DMS53 treated with DMSO at 0.1 percent for 48 hours (cell line): Measurements from ENCODE around the gene CHKB.

Experiments
- DNase-seq: peaks from one replicate; lab custom pipeline; 2025; ENCODE audit not compliant: unreplicated experiment; lab: John Stamatoyannopoulos, UW

The CHKB gene

DNA sequence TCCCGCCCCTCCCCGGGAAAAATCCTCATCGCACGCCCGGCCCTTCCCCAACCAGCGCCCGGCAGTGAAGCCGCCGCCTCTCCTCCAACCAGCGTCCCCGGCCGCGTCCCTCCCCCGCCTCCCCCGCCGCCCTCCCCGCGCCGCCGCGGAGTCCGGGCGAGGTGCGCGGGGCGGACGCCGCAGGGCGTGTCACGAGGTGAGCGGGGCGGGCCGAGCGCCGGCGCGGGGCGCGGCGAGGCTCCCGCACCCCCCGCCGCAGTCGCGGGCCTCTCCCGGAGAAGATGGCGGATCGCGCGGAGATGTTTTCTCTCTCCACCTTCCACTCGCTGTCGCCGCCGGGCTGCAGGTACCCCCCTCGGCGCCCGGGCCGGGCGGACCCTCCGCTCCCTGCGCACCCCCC is 17.9 kb upstream of the CHKB start, which contains the start of gene MAPK8IP2:
MAPK8IP2 (plus strand) TSS at position 256 of the 400 bp plus-strand sequence; CDS start at position 282, 26 bp downstream.
- peak; percentile 6 for DNase-seq

DNA sequence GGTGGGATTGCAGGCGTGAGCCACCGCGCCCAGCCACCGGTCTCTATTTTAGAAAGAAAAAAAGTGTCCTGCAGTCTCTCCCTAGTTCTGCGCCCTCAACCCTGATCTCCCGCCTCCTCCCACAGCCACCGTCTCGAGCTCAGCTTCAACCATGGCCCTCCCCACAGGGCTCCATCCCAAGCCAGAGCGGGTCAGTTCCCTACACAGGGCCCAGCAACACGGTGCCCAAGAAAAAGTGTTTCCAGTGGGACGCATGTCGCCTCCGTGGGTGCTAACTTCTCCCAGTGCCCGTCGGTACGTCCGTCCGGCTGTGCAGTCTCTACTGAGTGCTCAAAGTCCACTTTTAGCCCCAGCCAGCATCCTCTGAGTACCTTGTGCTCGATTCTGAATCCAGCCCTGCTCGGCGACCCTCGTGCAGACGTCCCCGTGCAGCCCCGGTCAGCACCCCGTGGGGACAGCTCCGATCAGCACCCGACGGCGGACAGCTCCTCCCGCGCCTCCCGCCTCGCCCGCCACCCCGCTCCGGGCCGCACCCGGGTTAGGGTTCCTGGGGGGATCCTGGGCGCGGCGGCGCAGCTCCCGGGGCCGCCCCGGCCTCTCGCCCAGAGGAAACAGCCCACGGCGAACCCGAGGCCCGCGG is 17.3 kb upstream of the CHKB start:
- DNase-seq = no peak

DNA sequence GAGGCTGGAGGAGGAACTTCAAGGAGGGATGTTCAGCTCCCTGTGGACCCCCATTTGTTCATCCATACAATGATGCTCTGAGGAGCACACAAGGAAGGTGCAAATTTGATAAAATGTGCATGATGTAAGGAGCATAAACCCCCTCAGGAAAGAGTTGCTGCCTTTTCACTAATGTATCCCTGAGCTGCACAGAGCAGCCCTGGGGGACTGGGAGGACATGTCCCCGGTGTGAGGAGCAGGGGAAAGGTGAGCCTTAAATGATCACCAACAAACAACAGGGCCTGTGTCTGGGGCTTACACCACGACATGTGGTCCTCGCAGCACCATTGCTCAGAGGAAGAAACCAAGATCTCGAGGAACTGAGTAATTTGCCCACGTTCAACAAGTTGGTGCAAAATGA is 14.4 kb upstream of the CHKB start:
- DNase-seq = no peak

DNA sequence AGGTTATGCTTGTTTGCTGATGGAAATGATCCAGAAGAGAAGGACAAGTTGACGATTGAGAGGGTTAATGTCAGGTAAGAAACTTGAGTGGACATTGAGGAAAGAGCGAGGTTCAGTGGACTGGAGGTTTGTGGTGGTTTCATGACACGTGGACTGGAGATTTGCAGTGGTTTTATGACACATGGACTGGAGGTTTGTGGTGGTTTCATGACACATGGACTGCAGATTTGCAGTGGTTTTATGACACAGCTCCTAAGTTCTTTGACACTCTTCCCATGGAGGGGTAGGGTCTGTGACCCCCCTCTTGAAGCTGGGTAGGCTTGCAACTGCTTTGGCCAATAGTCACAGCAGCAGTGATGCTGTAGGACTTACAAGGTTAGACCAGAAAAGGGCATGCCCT is 12.5 kb upstream of the CHKB start:
- no peak for DNase-seq

DNA sequence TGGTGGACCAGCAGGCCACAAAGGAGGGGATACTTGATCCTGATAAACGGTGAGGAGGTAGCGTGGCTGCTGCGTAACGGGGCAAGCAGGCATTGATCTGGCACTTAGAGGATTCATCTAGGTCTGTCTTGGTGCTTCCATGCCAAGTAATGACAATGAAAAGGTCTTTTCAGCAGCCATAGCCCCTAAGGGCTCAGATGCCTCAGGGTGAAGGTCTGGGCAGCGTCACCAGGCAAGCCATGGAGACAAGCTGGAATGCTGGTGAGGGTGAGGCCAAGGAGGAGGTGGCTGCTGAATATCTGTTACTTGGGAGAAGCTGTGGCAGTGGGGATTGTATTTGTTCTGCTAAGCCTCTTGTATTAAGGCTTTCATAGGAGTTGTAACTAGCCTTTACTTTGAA is 4.8 kb upstream of the CHKB start:
- no peak for DNase-seq

DNA sequence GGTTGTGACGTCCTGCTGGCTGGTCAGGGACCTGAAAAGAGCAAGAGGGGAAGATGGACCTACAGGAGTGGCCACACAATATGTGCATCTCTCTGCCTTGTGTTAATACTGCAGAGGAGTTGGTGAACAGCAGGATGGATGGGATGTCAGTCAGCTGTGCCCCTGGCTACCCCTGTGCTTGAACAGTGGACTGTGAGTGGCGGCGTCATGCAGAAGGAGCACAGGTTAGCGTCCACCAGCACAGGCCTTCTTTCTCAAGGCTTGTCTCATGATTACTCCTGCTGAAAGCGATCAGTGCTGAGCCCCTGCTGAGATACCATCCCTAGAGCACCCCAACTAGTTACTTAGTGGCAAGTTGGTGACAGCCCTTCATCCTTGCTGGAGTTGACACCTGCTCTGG is 3.8 kb upstream of the CHKB start:
- no peak for DNase-seq

DNA sequence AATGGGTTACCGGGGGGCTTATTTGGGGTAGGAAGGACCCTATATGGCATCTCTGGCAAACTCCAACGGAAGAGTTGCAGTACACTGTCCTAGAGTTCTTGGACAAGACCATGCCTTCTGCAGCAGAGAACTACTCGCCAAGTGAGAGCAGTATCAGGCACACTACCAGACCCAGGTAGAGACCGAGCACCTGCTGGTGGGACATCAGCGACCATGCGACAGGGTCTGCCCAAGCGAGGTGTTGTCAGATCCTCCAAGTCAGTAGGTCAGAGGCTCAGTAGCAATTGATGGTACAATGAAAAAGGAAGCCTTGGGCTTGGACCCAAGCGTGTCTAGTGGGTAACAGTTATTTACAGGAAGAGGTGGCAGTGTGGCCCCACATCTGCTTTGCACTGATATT is 3.1 kb upstream of the CHKB start:
- DNase-seq = no peak

DNA sequence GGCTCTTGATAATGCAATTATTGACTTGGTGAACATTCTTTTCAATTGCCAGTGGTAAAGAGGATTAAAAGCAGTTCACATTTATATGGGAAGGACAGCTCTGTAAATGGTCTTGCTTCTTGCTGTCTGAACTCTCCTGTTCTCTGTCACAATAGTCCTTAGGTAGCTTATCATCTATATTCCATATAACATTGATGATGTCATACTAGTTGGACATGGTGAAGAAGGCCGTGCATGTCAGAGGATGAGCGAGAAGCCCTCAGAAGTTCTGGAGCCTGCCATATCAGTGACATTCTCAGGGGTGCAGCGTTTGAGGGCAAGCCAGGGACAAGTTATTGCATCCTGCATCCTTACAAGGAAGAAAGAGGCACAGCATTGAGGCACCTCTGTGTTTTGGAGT is 2.6 kb upstream of the CHKB start:
- no peak for DNase-seq

DNA sequence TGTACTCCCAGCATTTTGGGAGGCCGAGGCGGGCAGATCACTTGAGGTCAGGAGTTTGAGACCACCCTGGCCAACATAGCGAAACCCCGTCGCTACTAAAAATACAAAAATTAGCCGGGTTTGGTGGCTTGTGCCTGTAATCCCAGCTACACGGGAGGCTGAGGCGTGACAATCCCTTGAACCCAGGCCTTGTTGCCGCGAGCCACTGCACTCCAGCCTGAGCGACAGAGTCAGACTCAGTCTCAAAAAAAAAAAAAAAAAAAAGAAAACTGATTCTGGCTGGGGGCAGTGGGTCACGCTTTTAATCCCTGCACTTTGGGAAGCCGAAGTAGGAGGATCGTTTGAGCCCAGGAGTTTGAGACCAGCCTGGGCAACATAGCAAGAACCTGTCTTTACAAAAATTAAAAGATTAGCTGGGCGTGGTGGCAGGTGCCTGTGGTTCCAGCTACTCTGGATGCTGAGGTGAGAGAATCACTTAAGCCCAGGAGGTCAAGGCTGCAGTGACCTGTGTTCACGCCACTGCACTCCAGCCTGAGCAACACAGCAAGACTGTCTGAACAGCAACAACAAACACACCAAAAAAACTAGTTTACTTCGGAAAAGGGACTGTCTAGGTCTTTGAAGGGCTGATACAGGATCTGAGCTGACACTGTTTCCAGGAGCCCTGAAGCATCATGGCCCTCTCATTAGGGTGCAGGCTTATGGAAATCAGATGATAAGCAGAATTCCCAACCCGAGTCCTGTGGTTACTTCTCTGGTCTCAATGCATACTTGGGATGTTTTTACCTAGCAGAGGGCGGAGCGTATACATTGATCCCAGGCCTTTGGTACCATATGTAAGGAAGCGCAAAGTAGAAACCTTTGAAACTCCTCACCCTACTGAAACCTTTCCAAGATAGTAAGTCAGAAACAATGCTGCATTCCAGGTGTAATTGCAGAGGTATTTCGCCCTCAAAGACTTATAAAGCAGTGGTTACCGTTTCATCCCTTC is 1.8 kb upstream of the CHKB start:
- DNase-seq = no peak

DNA sequence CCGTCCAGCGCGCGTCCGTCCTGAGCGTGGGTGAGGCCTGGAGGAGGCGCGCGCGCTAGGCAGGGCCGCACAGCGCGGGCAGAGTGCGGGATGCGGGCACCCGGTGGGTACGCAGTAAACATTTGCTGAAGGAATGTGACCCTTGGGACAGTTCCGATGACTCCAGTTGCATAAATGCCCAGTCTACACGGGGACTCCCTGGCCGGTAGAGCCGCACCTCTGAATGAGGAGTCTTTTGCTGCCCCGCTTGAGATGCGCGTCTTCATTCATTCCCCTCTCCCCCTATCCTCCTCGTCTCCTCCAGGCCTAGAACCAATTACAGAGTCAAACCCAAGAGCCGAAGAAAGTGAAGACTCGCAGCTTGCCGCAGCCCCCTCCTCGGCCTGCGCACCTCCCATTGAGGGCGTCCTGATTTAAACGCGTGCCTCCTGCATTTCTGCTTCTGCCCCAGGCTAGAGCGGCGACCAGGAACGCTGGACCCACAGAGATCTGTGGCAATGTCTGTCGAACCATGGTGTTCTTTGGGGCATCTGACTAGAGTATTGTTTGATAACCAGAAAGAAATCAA is 729 bp upstream of the CHKB start:
- DNase-seq = no peak

DNA sequence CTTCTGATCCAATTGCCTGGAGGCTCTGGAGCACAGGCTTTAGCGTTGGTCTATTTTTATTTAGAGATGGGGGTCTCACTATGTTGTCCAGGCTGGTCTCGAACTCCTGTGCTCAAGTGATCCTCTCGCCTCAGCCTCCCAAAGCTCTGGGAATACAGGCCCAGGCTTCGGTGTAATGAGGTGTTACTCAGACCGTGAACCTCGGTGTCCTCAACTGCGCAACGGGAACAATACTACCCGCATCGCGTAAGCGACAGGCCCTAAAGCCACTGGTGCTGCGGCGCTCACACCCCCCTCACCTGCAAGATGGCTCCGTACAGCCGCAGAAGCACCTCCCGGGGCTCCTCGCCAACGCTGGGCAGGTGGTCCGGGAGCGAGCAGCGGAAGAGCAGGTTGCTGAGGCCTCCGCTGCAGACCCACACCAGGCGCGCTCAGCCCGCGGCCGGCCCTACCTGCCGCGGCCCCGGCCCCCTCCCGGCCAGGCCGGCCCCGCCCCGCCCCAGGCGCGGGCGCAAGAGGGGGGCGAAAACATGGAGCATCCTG is 628 bp downstream of the CHKB start:
- DNase-seq = peak; percentile 15

DNA sequence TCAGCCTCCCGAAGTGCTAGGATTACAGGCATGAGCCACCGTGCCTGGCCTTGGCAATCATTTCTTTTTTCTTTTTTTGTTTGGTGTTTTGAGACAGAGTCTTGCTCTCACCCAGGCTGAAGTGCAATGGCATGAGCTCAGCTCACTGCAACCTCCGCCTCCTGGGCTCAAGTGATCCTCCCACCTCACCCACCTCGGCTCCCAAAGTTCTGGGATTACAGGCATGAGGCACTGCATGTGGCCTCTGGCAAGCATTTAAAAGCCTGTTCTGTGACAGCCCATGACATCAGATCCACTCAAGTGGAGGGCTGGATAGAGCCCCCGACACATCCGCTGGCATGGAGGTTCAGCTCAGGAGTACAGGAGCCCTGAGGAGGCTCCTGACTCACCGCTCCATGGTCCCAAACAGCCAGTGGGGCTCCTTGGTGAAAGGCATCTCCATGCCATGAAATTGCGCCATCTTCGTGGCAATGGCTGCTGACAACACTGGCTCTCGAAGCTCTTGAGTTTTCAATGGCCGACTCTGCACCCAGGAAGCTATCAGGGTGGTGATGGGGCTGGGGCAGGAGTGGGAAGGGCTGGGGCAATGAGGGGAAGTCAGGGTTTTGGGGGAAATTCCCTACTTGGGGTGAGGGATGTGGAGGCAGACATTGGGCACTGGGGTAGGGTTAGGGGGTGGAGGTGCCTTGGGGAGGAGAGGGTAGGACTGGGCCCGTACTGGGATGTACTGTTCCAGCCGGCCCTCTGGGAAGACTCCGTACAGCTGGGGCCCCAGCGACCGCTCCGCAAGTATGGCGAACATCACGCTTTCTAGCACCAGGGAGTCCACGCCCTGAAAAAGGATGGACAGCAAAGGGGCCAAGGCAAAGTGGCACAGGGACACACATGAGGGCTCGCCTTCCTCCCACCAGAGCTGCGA is 1.4 kb downstream of the CHKB start:
- DNase-seq = no peak

DNA sequence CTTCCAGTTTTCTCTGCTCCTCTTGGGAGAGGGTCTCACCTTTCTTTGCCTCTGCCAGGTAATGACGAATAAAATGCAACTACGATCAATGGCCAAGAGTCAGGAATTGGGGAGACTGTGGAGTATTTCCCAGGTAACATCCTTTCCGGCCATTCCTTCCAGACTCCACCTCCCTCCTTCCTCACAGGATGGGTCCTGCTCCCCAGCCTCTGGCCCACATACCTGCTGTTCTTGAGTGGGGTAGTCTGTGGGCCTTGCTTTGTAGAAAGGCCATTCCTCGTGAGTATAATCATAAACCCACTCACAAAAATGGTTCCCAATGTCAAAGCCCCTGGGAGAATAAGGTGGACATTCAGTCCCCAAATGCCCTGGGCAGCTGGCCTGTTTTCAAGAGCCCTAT is 2.9 kb downstream of the CHKB start:
- no peak for DNase-seq

DNA sequence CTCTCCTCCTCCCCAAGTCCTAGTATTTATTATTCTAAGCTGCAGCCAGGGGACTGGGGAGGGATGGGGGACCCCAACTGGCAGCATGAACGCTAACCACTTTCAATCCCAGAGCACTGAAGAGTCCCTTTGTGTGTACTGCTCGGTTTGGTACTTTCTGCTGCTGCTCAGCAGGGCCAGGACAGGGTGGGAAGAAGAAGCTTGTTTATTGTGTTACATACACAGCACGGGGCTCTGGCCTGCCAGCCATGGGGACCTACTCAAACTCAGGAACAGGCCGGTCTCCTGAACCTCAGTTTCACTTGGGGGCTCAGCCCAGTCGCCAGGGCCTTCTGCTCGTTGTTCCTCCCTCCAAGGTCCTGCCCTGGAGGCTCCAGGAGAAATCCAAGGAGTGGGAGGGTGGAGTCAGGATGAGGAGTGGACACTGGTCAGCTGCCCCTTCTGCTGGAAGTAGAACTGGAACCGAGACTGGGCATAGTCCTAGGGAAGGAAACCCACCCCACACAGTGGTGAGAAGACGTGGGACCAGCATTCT is 3.8 kb downstream of the CHKB start:
- DNase-seq = no peak

DNA sequence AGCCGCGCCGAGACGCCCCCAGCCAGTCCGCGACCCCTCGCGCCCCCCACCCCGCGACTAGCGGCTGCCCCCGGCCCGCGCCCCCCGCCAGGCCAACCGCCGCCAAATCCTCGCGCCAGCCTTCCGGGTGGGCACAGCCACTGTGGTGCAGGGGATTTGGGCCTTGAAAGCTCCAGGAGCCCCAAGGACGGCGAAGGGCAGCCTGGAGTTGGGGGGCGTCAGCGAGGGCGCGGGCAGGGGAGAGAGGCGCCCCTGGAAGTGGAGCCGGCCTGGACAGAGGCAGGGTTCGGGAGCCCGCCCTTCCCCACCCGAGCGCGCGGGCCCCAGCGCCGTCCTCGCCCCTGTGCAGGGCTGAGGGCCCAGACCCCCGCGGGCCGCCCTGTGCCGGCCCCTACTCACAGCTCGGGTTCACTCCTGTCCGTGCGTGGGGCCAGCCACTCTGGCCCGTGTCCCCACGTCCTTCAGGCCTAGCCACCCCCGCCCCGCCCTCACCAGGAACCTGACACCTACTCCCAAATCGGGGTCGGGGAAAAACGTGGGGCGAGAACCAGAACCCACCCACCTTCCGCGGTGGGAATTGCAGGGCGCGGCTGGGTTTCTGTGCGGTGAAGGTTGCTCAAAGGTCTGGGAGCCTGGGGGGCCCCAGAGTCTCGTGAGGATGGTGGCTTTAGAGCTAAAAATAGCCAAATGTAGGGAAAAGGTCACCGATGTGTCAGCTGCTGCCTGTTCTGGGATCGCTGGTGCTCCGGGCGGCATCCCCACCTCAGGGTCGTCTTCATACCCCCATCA is 4.5 kb downstream of the CHKB start, which contains the start of gene CPT1B:
CPT1B (minus strand) TSS at position 441 of the 789 bp plus-strand sequence. CDS start 512 bp downstream, outside the sequence.
- no peak for DNase-seq

DNA sequence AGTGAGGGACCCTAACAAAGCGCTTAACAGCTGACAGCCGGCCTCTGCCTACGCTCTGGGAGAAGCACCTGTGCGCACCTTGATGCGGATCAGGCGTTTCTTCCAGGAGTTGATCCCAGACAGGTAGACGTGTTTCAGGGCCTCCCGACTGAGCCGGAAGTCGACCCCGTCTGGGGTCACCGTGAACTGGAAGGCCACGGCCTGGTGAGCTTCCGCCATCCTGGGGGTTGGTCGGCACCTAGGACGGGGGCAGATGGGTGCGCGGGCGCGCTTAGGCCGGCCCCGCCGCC is 5.0 kb downstream of the CHKB start:
- no peak for DNase-seq

DNA sequence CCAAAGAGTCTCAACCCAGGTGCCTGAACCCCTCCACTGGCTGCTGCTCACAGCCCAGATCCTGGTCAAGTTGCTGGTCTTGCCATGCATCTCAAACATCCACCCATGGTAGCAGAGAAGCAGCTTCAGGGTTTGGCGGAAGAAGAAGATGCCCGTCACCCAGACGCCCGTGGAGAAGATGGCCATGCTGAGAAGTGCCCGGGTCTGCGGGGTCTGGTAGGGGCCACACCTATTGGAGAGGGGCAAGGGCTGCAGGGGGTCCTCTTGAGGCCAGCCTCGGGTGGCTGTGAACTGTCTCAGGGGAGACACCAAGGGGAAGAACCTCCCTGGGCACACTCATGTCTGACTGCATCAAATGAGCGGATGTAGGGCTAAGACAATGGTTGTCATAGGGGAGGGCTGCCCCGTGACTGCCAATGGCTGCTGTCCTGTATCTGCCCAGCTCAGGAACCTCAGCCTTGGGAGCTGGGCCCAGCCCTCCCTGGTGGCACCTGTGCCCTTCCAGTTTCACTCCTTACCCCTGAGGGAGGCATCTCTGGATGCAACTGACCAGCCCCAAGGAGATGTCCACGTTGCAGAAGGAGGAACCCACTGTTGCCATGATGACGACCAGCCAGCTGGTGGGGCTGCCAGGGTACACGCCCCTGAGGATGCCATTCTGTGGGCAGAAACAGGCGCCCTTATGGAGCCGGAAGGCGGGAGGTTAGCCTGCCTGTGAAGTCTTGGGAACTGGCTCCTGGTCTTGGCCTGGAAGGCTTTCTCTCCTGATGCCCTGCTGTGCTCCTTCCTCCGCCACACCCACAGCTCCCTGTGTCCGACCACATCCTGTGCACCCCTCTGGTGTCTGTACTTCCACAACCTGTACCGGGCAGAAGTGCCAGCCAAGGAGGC is 5.6 kb downstream of the CHKB start:
- no peak for DNase-seq

DNA sequence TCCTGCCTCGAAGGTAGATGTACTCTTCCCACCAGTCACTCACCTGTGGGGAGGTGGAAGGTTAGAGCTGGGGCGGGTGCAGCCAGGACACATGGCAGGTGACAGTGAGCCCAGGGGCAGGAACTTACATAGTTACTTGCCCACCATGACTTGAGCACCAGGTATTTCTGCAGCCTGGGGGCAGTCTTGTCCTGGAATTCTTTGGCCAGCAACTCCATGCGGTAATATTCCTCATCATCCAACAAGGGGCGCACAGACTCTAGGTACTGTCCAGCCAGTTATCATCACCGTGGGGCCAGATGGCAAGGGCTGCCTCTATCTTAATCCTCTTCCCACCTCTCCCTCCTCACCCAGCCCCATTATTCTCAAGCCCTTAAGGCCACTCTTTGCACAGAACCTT is 6.6 kb downstream of the CHKB start:
- DNase-seq = peak; percentile 2
